Lung (tissue), 12 donors: ENCODE data around the gene ATMIN. TPM values are rescaled to one million over a fixed set of nuclear protein-coding genes. Genes with fewer than 3 reads are reported as not detected.

ENCODE experiments used
- ATAC-seq: fragments of 200-7000 bp; cut with Tn5 transposase; one replicate; pipeline ENCODE4 v1.9.1; 2020; ENCODE audit warnings: moderate number of reproducible peaks; ENCODE audit not compliant: insufficient read depth, low FRiP score
- DNase-seq, 3 donors: peaks; one replicate each; pipeline ENCODE4 v3.0.0-alpha.2; 2013 to 2017
- H3K27ac ChIP-seq, 2 donors: one replicate each; pipeline ENCODE4 v1.5.1; 2013; ENCODE audit warnings: mild to moderate bottlenecking in 2 of 2, moderate library complexity in 2 of 2, control low read depth in 1 of 2, inconsistent platforms in 1 of 2, low read depth in 1 of 2, low read length in 1 of 2
- H3K27me3 ChIP-seq, 3 donors: one replicate each; pipeline ENCODE4 v1.5.1; 2013; ENCODE audit warnings: low read length in 2 of 3; ENCODE audit not compliant: control insufficient read depth in 3 of 3, insufficient read depth in 3 of 3
- H3K36me3 ChIP-seq, 4 donors: one replicate each; pipeline ENCODE4 v1.5.1; 2013; ENCODE audit warnings: low read length in 4 of 4, mild to moderate bottlenecking in 1 of 4, moderate library complexity in 1 of 4; ENCODE audit not compliant: control insufficient read depth in 4 of 4, insufficient read depth in 4 of 4
- H3K4me1 ChIP-seq, 5 donors: one replicate each; pipeline ENCODE4 v1.5.1; 2013; ENCODE audit warnings: low read length in 5 of 5, mild to moderate bottlenecking in 2 of 5, moderate library complexity in 1 of 5; ENCODE audit not compliant: control insufficient read depth in 5 of 5, insufficient read depth in 5 of 5
- H3K4me3 ChIP-seq: one replicate; pipeline ENCODE4 v1.5.1; 2013; ENCODE audit warnings: mild to moderate bottlenecking, control low read depth, moderate library complexity
- H3K9ac ChIP-seq, 2 donors: one replicate each; pipeline ENCODE4 v1.5.1; 2013; ENCODE audit warnings: low read length in 2 of 2, control low read depth in 1 of 2; ENCODE audit not compliant: insufficient read depth in 1 of 2
- H3K9me3 ChIP-seq, 4 donors: one replicate each; pipeline ENCODE4 v1.5.1; 2013; ENCODE audit warnings: low read length in 3 of 4, mild to moderate bottlenecking in 1 of 4, moderate library complexity in 1 of 4; ENCODE audit not compliant: control insufficient read depth in 4 of 4, insufficient read depth in 3 of 4
- WGBS, 2 donors: extraction: QIAGEN DNeasy Blood & Tissue Kit; methylation state at CpG; one replicate each; pipeline ENCODE4 v1.1.7; 2013; 5-methylcytosine and 5-hydroxymethylcytosine counted together
- polyA plus RNA-seq, 2 donors: library from polyadenylated mRNA; stranded (reverse); fragments of 200-250 nt; gene quantifications; one replicate each; pipeline ENCODE4 v1.2.1, GENCODE V29; 2013
- total RNA-seq, 2 donors: library from RNA; depleted of rRNA in 1 of 2; stranded (reverse); fragments of >200 nt in 1 of 2; gene quantifications; one replicate each; pipeline ENCODE4 v1.2.1, GENCODE V29; 2014 to 2021
- TF ChIP-seq, protein P1 (sequence below): IDR thresholded peaks from 2 replicates; pipeline ENCODE4 v1.5.1; 2012; ENCODE audit warnings: mild to moderate bottlenecking; ENCODE audit errors: control extremely low read depth, extremely low read depth
- donor health status: control.
- donor health status: control.
- donor health status: Bipolar disorder and iron deficiency.
- donor health status: healthy.
- donor health status: DM: yes; HTN: yes; CAD: no.

The ATMIN gene
- total and polyA plus RNA-seq, 4 donors: 11.6 to 28.8 (median 19.1) TPM

GRCh38 chr16:80997139-80997798 is 38.4 kb upstream of the ATMIN start:
- no peaks in the 10 kb centered on the region for H3K9me3 ChIP-seq
- DNase-seq (peak in 2 of 3 donors; percentile 37 to 53), ATAC-seq (no peak)
- H3K27ac ChIP-seq: no peak overlapping the region
- H3K36me3 ChIP-seq: no peaks in the 10 kb centered on the region
- H3K4me1 ChIP-seq: peaks cover 0 to 5% (median 4%) of the 10 kb centered on the region in 5 donors
- WGBS, 2 donors: 15 to 16% methylated on average over 9 of the region's 9 CpGs
- peak overlapping the region in 1 of 2 donors; percentile 62 for H3K9ac ChIP-seq
- H3K27me3 ChIP-seq: no peaks in the 10 kb centered on the region
- TF ChIP-seq, protein P1, sequence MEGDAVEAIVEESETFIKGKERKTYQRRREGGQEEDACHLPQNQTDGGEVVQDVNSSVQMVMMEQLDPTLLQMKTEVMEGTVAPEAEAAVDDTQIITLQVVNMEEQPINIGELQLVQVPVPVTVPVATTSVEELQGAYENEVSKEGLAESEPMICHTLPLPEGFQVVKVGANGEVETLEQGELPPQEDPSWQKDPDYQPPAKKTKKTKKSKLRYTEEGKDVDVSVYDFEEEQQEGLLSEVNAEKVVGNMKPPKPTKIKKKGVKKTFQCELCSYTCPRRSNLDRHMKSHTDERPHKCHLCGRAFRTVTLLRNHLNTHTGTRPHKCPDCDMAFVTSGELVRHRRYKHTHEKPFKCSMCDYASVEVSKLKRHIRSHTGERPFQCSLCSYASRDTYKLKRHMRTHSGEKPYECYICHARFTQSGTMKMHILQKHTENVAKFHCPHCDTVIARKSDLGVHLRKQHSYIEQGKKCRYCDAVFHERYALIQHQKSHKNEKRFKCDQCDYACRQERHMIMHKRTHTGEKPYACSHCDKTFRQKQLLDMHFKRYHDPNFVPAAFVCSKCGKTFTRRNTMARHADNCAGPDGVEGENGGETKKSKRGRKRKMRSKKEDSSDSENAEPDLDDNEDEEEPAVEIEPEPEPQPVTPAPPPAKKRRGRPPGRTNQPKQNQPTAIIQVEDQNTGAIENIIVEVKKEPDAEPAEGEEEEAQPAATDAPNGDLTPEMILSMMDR: no peak
- H3K4me3 ChIP-seq: no peak overlapping the region

- H3K27me3 ChIP-seq: no peaks in the 10 kb centered on the region
- 54 to 81% methylated on average over 7 of the region's 7 CpGs for WGBS, 2 donors
- H3K9me3 ChIP-seq: no peaks in the 10 kb centered on the region
- H3K27ac ChIP-seq: no peak overlapping the region
- H3K9ac ChIP-seq: no peak overlapping the region
- H3K4me3 ChIP-seq: no peak overlapping the region
- ATAC-seq: no peak
- TF ChIP-seq, protein P1: no peak
- no peaks in the 10 kb centered on the region for H3K36me3 ChIP-seq
- no peak for DNase-seq
- peaks cover 0 to 5% (median 4%) of the 10 kb centered on the region in 5 donors for H3K4me1 ChIP-seq
Measured at GRCh38 chr16:80997964-80998620, 37.5 kb upstream of the ATMIN start.

GRCh38 chr16:81000873-81001272 is 34.8 kb upstream of the ATMIN start:
- TF ChIP-seq, protein P1: no peak
- no peak overlapping the region for H3K9ac ChIP-seq
- no peak overlapping the region for H3K27ac ChIP-seq
- peaks cover 0 to 27% (median 9%) of the 10 kb centered on the region in 5 donors for H3K4me1 ChIP-seq
- H3K4me3 ChIP-seq: no peak overlapping the region
- no peak for ATAC-seq
- no peaks in the 10 kb centered on the region for H3K36me3 ChIP-seq
- DNase-seq: no peak
- H3K27me3 ChIP-seq: no peaks in the 10 kb centered on the region
- 97 to 98% methylated on average over 3 of the region's 3 CpGs for WGBS, 2 donors
- H3K9me3 ChIP-seq: no peaks in the 10 kb centered on the region
